Smooth muscle cell (in vitro differentiated cells): Measurements from ENCODE around the gene XPC. TPM values are rescaled to one million over a fixed set of nuclear protein-coding genes. Genes with fewer than 3 reads are reported as not detected.
A peak's percentile ranks its signal among the peaks of the same experiment; 100 is the strongest.

Source experiments
- DNase-seq: peaks from one replicate; lab custom pipeline; 2025; ENCODE audit not compliant: unreplicated experiment; lab: John Stamatoyannopoulos, UW
- H2AFZ ChIP-seq: fragments of 200-600 bp; sonication (generic); 2 replicates; pipeline ENCODE4 v1.6.0; 2016; ENCODE audit warnings: antibody characterized with exemption, low read depth, mild to moderate bottlenecking
- H3F3A ChIP-seq: fragments of 200-600 bp; sonication (generic); 2 replicates; pipeline ENCODE4 v1.6.0; 2017; ENCODE audit warnings: antibody characterized with exemption, low read depth
- H3K27ac ChIP-seq: fragments of 200-600 bp; sonication (generic); 2 replicates; pipeline ENCODE4 v1.5.1; 2016; ENCODE audit warnings: low read depth, mild to moderate bottlenecking
- H3K27me3 ChIP-seq: fragments of 200-600 bp; sonication (generic); 2 replicates; pipeline ENCODE4 v1.6.1; 2016; ENCODE audit warnings: low read depth, mild to moderate bottlenecking
- H3K36me3 ChIP-seq: fragments of 200-600 bp; sonication (generic); 2 replicates; pipeline ENCODE4 v1.5.1; 2016; ENCODE audit warnings: low read depth
- H3K4me1 ChIP-seq: fragments of 200-600 bp; sonication (generic); 2 replicates; pipeline ENCODE4 v1.5.1; 2016; ENCODE audit warnings: low read depth
- H3K4me2 ChIP-seq: fragments of 200-600 bp; sonication (generic); 2 replicates; pipeline ENCODE4 v1.6.0; 2016; ENCODE audit warnings: mild to moderate bottlenecking
- H3K4me3 ChIP-seq: fragments of 200-600 bp; sonication (generic); 2 replicates; pipeline ENCODE4 v1.5.1; 2016; ENCODE audit warnings: mild to moderate bottlenecking
- H3K79me2 ChIP-seq: fragments of 200-600 bp; sonication (generic); 2 replicates; pipeline ENCODE4 v1.6.0; 2016; ENCODE audit warnings: low read depth, mild to moderate bottlenecking
- H3K9ac ChIP-seq: fragments of 200-600 bp; sonication (generic); 2 replicates; pipeline ENCODE4 v1.6.0; 2016; ENCODE audit warnings: low read depth
- H3K9me3 ChIP-seq: fragments of 200-600 bp; sonication (generic); replicated peaks from 2 replicates; pipeline ENCODE4 v1.5.1; 2016; ENCODE audit warnings: low read depth
- H4K20me1 ChIP-seq: fragments of 200-600 bp; sonication (generic); 2 replicates; pipeline ENCODE4 v1.6.0; 2016; ENCODE audit warnings: low read depth
- CTCF ChIP-seq: fragments of 200-600 bp; sonication (generic); IDR thresholded peaks from 2 replicates; pipeline ENCODE4 v1.5.1; 2017; ENCODE audit warnings: borderline replicate concordance, mild to moderate bottlenecking, antibody characterized with exemption; ENCODE audit not compliant: insufficient read depth, poor library complexity, severe bottlenecking
- WGBS: methylation state at CpG from one replicate; pipeline ENCODE4 v1.1.7; 2016; ENCODE audit warnings: low lambda C conversion rate; 5-methylcytosine and 5-hydroxymethylcytosine counted together
- polyA plus RNA-seq: library from polyadenylated mRNA; unstranded; fragments of >200 nt; fragmentation: Nextera tagmentation; extraction: Ambion mirVana; gene quantifications from 2 replicates; pipeline ENCODE4 v1.2.1, GENCODE V29; 2016
- total RNA-seq: library from RNA; depleted of rRNA; stranded (reverse); fragments of >200 nt; gene quantifications from 2 replicates; pipeline ENCODE4 v1.2.3, GENCODE V29; 2014

XPC gene
- total and polyA plus RNA-seq, 2 experiments from 2014 or later = 20.9 to 23.8 TPM

GRCh38 chr3:14169435-14169834, 9.0 kb downstream of the XPC start:
- no peak for TF ChIP-seq CTCF
- H3K9me3 ChIP-seq = no peaks in the 10 kb centered on the region
- no peaks in the 10 kb centered on the region for H3F3A ChIP-seq
- peaks cover 39% of the 10 kb centered on the region for H3K36me3 ChIP-seq
- H3K9ac ChIP-seq = no peak overlapping the region
- H3K4me1 ChIP-seq = no peaks in the 10 kb centered on the region
- no peak for DNase-seq
- 96% methylated on average over 2 of the region's 2 CpGs for WGBS
- no peak overlapping the region for H3K4me3 ChIP-seq
- H3K27me3 ChIP-seq = no peaks in the 10 kb centered on the region
- no peak overlapping the region for H3K4me2 ChIP-seq
- no peak overlapping the region for H2AFZ ChIP-seq
- peaks cover 13% of the 10 kb centered on the region for H3K79me2 ChIP-seq
- peak overlapping the region; percentile 80 for H3K27ac ChIP-seq
- peaks cover 16% of the 10 kb centered on the region for H4K20me1 ChIP-seq

- TF ChIP-seq CTCF = no peak
- Histone ChIP-seq H3K4me2 (no peak overlapping the region), H3K36me3 (peaks cover 59% of the 10 kb centered on the region), H3K79me2 (no peaks in the 10 kb centered on the region), H3K4me3 (no peak overlapping the region), H3K9me3 (peaks cover 8% of the 10 kb centered on the region), H3F3A (no peaks in the 10 kb centered on the region), H3K27ac (no peak overlapping the region), H2AFZ (no peak overlapping the region), H3K4me1 (no peaks in the 10 kb centered on the region), H3K27me3 (no peaks in the 10 kb centered on the region), H4K20me1 (no peaks in the 10 kb centered on the region), H3K9ac (no peak overlapping the region)
- no peak for DNase-seq
- 90% methylated on average over 9 of the region's 9 CpGs for WGBS
Observed at GRCh38 chr3:14166877-14167603, 11.4 kb downstream of the XPC start.

GRCh38 chr3:14162178-14162577, 16.2 kb downstream of the XPC start:
- H2AFZ ChIP-seq = no peak overlapping the region
- no peak overlapping the region for H3K4me3 ChIP-seq
- H4K20me1 ChIP-seq = no peaks in the 10 kb centered on the region
- peaks cover 70% of the 10 kb centered on the region for H3K36me3 ChIP-seq
- no peaks in the 10 kb centered on the region for H3K4me1 ChIP-seq
- no peak for DNase-seq
- WGBS = 92% methylated on average over 2 of the region's 2 CpGs
- no peaks in the 10 kb centered on the region for H3F3A ChIP-seq
- peaks cover 20% of the 10 kb centered on the region for H3K9me3 ChIP-seq
- peaks cover 4% of the 10 kb centered on the region for H3K79me2 ChIP-seq
- TF ChIP-seq CTCF = no peak
- H3K4me2 ChIP-seq = no peak overlapping the region
- no peaks in the 10 kb centered on the region for H3K27me3 ChIP-seq
- H3K9ac ChIP-seq = no peak overlapping the region
- H3K27ac ChIP-seq = no peak overlapping the region

- Histone ChIP-seq H3K79me2 (peaks cover 4% of the 10 kb centered on the region), H3K27me3 (no peaks in the 10 kb centered on the region), H4K20me1 (peaks cover under 1% of the 10 kb centered on the region), H3K4me3 (no peak overlapping the region), H3K27ac (no peak overlapping the region), H3K4me1 (no peaks in the 10 kb centered on the region), H3K9ac (no peak overlapping the region), H3F3A (no peaks in the 10 kb centered on the region), H2AFZ (no peak overlapping the region), H3K4me2 (no peak overlapping the region), H3K36me3 (peaks cover 70% of the 10 kb centered on the region), H3K9me3 (peaks cover 20% of the 10 kb centered on the region)
- DNase-seq = no peak
- no peak for TF ChIP-seq CTCF
- 94% methylated on average over 2 of the region's 2 CpGs for WGBS
Observed at GRCh38 chr3:14161282-14161681, 17.1 kb downstream of the XPC start.
